SK-N-SH (cell line): ENCODE data around the gene SLC7A8. TPM values are rescaled to one million over a fixed set of nuclear protein-coding genes. Genes with fewer than 3 reads are reported as not detected.
A peak's percentile ranks its signal among the peaks of the same experiment; 100 is the strongest.

ENCODE experiments used
- CTCF ChIA-PET: fragments of 300-600, 350-600 bp; formaldehyde crosslinking; extraction: SDS; loops from one replicate; lab custom pipeline; 2021; lab: Yijun Ruan, JAX
- POLR2A ChIA-PET: fragments of 350-600 bp; sonication (Branson Sonifier 250); formaldehyde crosslinking; extraction: SDS; loops from one replicate; lab custom pipeline; 2020; ENCODE audit warnings: antibody characterized with exemption, inconsistent platforms; lab: Yijun Ruan, JAX
- DNase-seq: peaks from one replicate; pipeline ENCODE4 v3.0.0; 2012
- H2AFZ ChIP-seq: fragments of 200-600 bp; sonication (generic); 2 replicates; pipeline ENCODE4 v1.8.1; 2016; ENCODE audit warnings: antibody characterized with exemption, mild to moderate bottlenecking, low read depth
- H3F3A ChIP-seq: fragments of 200-600 bp; sonication (generic); replicated peaks from 2 replicates; pipeline ENCODE3; 2016; ENCODE audit warnings: antibody characterized with exemption, mild to moderate bottlenecking; ENCODE audit not compliant: insufficient read depth
- H3K27ac ChIP-seq, 2 experiments: fragments of 200-500 bp in 1 of 2; fragments of 200-600 bp in 1 of 2; sonication (Bioruptor generic) in 1 of 2; sonication (generic), shearing (Covaris generic) in 1 of 2; 2 replicates each; pipeline versions ENCODE4 v1.5.1 to v1.6.1; 2014 to 2016; ENCODE audit warnings: low read depth in 2 of 2, inconsistent platforms in 1 of 2, low read length in 1 of 2, mild to moderate bottlenecking in 1 of 2, mixed read lengths in 1 of 2
- H3K27me3 ChIP-seq: fragments of 200-600 bp; sonication (generic), shearing (Covaris generic); 2 replicates; pipeline ENCODE4 v1.6.1; 2016; ENCODE audit warnings: mixed run types; ENCODE audit not compliant: insufficient read depth
- H3K36me3 ChIP-seq, 2 experiments: fragments of 200-500 bp in 1 of 2; fragments of 200-600 bp in 1 of 2; sonication (Bioruptor generic) in 1 of 2; sonication (generic) in 1 of 2; replicated peaks in 1 of 2; 2 replicates each; pipeline versions ENCODE3 to v1.5.1; 2014 to 2016; ENCODE audit warnings: low read length in 1 of 2, mild to moderate bottlenecking in 1 of 2; ENCODE audit not compliant: insufficient read depth in 2 of 2, control insufficient read depth in 1 of 2
- H3K4me1 ChIP-seq, 2 experiments: fragments of 200-500 bp in 1 of 2; fragments of 200-600 bp in 1 of 2; sonication (Bioruptor generic) in 1 of 2; sonication (generic), shearing (Covaris generic) in 1 of 2; 2 replicates each; pipeline versions ENCODE4 v1.5.1 to v1.6.1; 2014 to 2016; ENCODE audit warnings: low read depth in 1 of 2, low read length in 1 of 2, mixed run types in 1 of 2; ENCODE audit not compliant: insufficient read depth in 2 of 2, control insufficient read depth in 1 of 2
- H3K4me2 ChIP-seq: fragments of 200-600 bp; sonication (generic), shearing (Covaris generic); 2 replicates; pipeline ENCODE4 v1.6.1; 2017; ENCODE audit warnings: mixed run types
- H3K4me3 ChIP-seq, 2 experiments: fragments of 200-500 bp in 1 of 2; fragments of 200-600 bp in 1 of 2; sonication (Bioruptor generic) in 1 of 2; sonication (generic), shearing (Covaris generic) in 1 of 2; 2 replicates each; pipeline versions ENCODE4 v1.5.1 to v1.8.1; 2014 to 2016; ENCODE audit warnings: low read depth in 2 of 2, inconsistent platforms in 1 of 2, low read length in 1 of 2, mild to moderate bottlenecking in 1 of 2, mixed read lengths in 1 of 2, moderate library complexity in 1 of 2
- H3K79me2 ChIP-seq: fragments of 200-600 bp; sonication (generic); 2 replicates; pipeline ENCODE4 v1.8.1; 2017; ENCODE audit warnings: mild to moderate bottlenecking; ENCODE audit not compliant: insufficient read depth
- H3K9ac ChIP-seq: fragments of 200-600 bp; sonication (generic); 2 replicates; pipeline ENCODE4 v1.6.1; 2017; ENCODE audit warnings: mixed run types
- H3K9me2 ChIP-seq: fragments of 200-600 bp; sonication (generic); 2 replicates; pipeline ENCODE4 v1.6.1; 2017; ENCODE audit warnings: mixed run types
- H3K9me3 ChIP-seq: fragments of 200-600 bp; sonication (generic); 2 replicates; pipeline ENCODE4 v1.6.1; 2017; ENCODE audit warnings: mixed run types, mild to moderate bottlenecking, moderate library complexity
- H4K20me1 ChIP-seq: fragments of 200-600 bp; sonication (generic); 2 replicates; pipeline ENCODE4 v1.6.1; 2017; ENCODE audit warnings: mild to moderate bottlenecking, mixed run types; ENCODE audit not compliant: insufficient read depth
- IRF3 ChIP-seq: fragments of 150-350 bp; IDR thresholded peaks from 2 replicates; pipeline ENCODE4 v1.6.1; 2016; ENCODE audit warnings: mild to moderate bottlenecking, low read depth, low read length
- JUND ChIP-seq: IDR thresholded peaks from 2 replicates; pipeline ENCODE4 v1.4.0; 2012
- MAX ChIP-seq: IDR thresholded peaks from 2 replicates; pipeline ENCODE4 v1.4.0; 2012; ENCODE audit warnings: low read depth
- MEF2A ChIP-seq: IDR thresholded peaks from 2 replicates; pipeline ENCODE4 v1.4.0; 2012; ENCODE audit warnings: low read depth, borderline replicate concordance
- MXI1 ChIP-seq: IDR thresholded peaks from 2 replicates; pipeline ENCODE4 v1.6.1; 2012; ENCODE audit warnings: mild to moderate bottlenecking, low read depth, low read length, improper control_type of control experiment
- NFIC ChIP-seq: IDR thresholded peaks from 2 replicates; pipeline ENCODE4 v1.4.0; 2012; ENCODE audit warnings: borderline replicate concordance
- NRF1 ChIP-seq: IDR thresholded peaks from 2 replicates; pipeline ENCODE4 v1.6.1; 2012; ENCODE audit warnings: low read depth, mild to moderate bottlenecking, low read length
- PBX3 ChIP-seq: IDR thresholded peaks from 2 replicates; pipeline ENCODE4; 2012
- RAD21 ChIP-seq: IDR thresholded peaks from 2 replicates; pipeline ENCODE4 v1.6.1; 2012; ENCODE audit warnings: mild to moderate bottlenecking, low read length
- REST ChIP-seq: IDR thresholded peaks from 2 replicates; pipeline ENCODE4 v1.6.1; 2012; ENCODE audit warnings: mild to moderate bottlenecking, low read depth, low read length, moderate library complexity
- RFX5 ChIP-seq: IDR thresholded peaks from 2 replicates; pipeline ENCODE4 v1.6.1; 2012; ENCODE audit warnings: mild to moderate bottlenecking, improper control_type of control experiment, low read length
- RXRA ChIP-seq: IDR thresholded peaks from 2 replicates; pipeline ENCODE4 v1.4.0; 2012; ENCODE audit warnings: low read depth, mild to moderate bottlenecking, borderline replicate concordance
- TAF1 ChIP-seq: IDR thresholded peaks from 2 replicates; pipeline ENCODE4 v1.6.1; 2012; ENCODE audit warnings: low read depth, mild to moderate bottlenecking, low read length, moderate library complexity, borderline replicate concordance
- TEAD4 ChIP-seq: IDR thresholded peaks from 2 replicates; pipeline ENCODE4 v1.4.0; 2012; ENCODE audit warnings: mild to moderate bottlenecking, borderline replicate concordance; ENCODE audit not compliant: insufficient read depth
- WGBS: methylation state at CpG from one replicate; pipeline ENCODE4 v1.1.6; 2017; ENCODE audit warnings: low lambda C conversion rate; 5-methylcytosine and 5-hydroxymethylcytosine counted together
- polyA plus RNA-seq, 3 experiments: library from polyadenylated mRNA; depleted of rRNA; stranded (reverse); fragments of >200 nt; gene quantifications; 2 replicates each; pipeline ENCODE4 v1.2.3, GENCODE V29; 2012
- TF ChIP-seq, protein P1 (sequence below): IDR thresholded peaks from 2 replicates; pipeline ENCODE4 v1.4.0; 2012; ENCODE audit warnings: low read depth, borderline replicate concordance

The SLC7A8 gene
- polyA plus RNA-seq, 1 of the 3 experiments (the other 2 are of a cell fraction): 1.4 TPM

DNA sequence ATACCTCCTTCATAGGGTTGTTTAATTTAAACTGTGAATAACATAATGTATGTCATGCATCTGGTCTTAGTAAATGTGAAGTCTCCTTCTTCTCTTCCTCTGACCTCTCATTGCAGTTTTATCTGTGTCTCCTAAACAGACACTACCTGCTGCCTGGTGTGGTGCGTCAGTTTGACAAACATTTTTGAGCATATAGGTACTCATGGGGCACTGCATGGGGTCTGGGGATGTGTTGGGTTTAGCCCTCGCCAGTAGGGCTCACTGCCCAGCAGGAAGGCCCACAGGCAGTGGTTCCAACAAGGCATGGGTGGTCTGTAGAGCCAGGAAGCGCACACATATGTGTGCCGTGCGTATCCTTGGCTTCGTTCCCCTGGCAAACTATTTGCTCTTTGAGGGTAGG, 61.4 kb downstream of the SLC7A8 start (continued):
- TF ChIP-seq RFX5: no peak
- TF ChIP-seq IRF3: no peak
- no peak for TF ChIP-seq MEF2A

GRCh38 chr14:23121361-23121771, 62.1 kb downstream of the SLC7A8 start:
- Histone ChIP-seq H3K27ac (no peak overlapping the region), H3K9me2 (no peaks in the 10 kb centered on the region), H3K9ac (no peak overlapping the region), H4K20me1 (no peaks in the 10 kb centered on the region), H2AFZ (0 out of 2 replicates have a peak overlapping the region, but pooled peaks have one; percentile 61), H3K9me3 (no peaks in the 10 kb centered on the region), H3K27me3 (no peaks in the 10 kb centered on the region; the same call in 1 of the 2 replicates), H3K4me2 (peak overlapping the region; percentile 24; the same call in 1 of the 2 replicates), H3K79me2 (no peaks in the 10 kb centered on the region), H3K4me3 (no peak overlapping the region), H3K4me1 (no peaks in the 10 kb centered on the region; a peak in 2 of 4 replicates), H3K36me3 (no peaks in the 10 kb centered on the region), H3F3A (no peaks in the 10 kb centered on the region)
- POLR2A ChIA-PET: no interaction called here
- WGBS: 71% methylated on average over 5 of the region's 6 CpGs
- CTCF ChIA-PET: interaction anchor here (0.7 to 19.7 kb wide), 31 partner anchors 8 to 200 kb away, joined by 3 to 495 read pairs (median 7); partner anchors contain the start of genes ACIN1, C14orf119, CDH24 and CIROP
- DNase-seq: no peak
- TF ChIP-seq TAF1: no peak
- no peak for TF ChIP-seq TEAD4
- TF ChIP-seq MEF2A: no peak
- TF ChIP-seq NFIC: no peak
- no peak for TF ChIP-seq NRF1
- TF ChIP-seq, protein P1, sequence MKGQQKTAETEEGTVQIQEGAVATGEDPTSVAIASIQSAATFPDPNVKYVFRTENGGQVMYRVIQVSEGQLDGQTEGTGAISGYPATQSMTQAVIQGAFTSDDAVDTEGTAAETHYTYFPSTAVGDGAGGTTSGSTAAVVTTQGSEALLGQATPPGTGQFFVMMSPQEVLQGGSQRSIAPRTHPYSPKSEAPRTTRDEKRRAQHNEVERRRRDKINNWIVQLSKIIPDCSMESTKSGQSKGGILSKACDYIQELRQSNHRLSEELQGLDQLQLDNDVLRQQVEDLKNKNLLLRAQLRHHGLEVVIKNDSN: no peak
- no peak for TF ChIP-seq REST
- TF ChIP-seq RXRA: no peak
- no peak for TF ChIP-seq RAD21
- no peak for TF ChIP-seq JUND
- no peak for TF ChIP-seq MXI1
- TF ChIP-seq PBX3: no peak
- no peak for TF ChIP-seq MAX
